ENCODE data around the gene DGCR2. TPM values are rescaled to one million over a fixed set of nuclear protein-coding genes. Genes with fewer than 3 reads are reported as not detected.

DGCR2 gene
- total RNA-seq, 1 experiment from 2014 or later = 42.9 TPM

DNA sequence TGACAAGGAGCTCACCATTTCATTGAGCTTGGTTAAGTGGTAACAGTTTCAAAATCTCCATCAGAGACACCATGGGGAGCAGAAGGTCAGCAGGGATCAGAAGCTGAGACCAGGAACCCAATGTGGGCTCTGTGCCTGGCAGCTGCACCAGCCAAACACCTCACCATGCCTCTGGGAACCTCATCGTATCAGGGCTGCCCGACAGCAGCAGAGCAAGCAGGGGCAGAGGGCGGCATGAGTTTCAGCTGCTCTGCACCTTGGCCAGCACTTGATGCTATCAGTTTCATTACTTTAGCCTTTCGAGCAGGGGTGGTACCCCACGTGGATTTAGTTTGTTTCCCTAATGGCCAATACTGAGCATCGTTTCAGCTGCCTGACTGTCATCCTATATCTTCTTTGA, 77.8 kb downstream of the DGCR2 start:
- Histone ChIP-seq H3K9me3 (ENCODE audit: control insufficient read depth in 1 of 2, insufficient read depth in 1 of 2, low read depth in 1 of 2, low read length in 2 of 2) (no peaks in the 10 kb centered on the region), H4K20me1 (ENCODE audit: insufficient read depth) (no peaks in the 10 kb centered on the region), H2AFZ (ENCODE audit: low read depth, low read length, poor library complexity, severe bottlenecking) (no peak overlapping the region), H3K79me2 (ENCODE audit: insufficient read depth, low read length) (no peaks in the 10 kb centered on the region), H3K4me1 (ENCODE audit: control insufficient read depth in 1 of 2, insufficient read depth in 2 of 2, low read length in 2 of 2) (no peaks in the 10 kb centered on the region), H3K4me2 (ENCODE audit: low read length) (no peak overlapping the region), H3K9ac (ENCODE audit: low read length) (no peak overlapping the region), H3K4me3 (replicated peaks in 1 of 2; ENCODE audit: low read depth in 1 of 2, low read length in 2 of 2) (no peak overlapping the region), H3K9me2 (ENCODE audit: insufficient read depth) (no peaks in the 10 kb centered on the region), H3K27ac (ENCODE audit: low read depth, low read length) (no peak overlapping the region), H3K36me3 (ENCODE audit: control insufficient read depth in 1 of 2, insufficient read depth in 2 of 2, low read length in 2 of 2) (peaks cover 14 to 29% of the 10 kb centered on the region in 2 experiments), H3K27me3 (ENCODE audit: insufficient read depth, low read length) (no peaks in the 10 kb centered on the region)
- no peak for DNase-seq (ENCODE audit: low read depth, low spot score)
- no TSS peak for BruUV-seq (replicated peaks)
- ChIA-PET CTCF (no interaction called here), POLR2A (no interaction called here), RAD21 (ENCODE audit: low non-redundant PET in 1 of 2, low total read pairs in 2 of 2, uncharacterized antibody in 2 of 2, unreplicated experiment in 2 of 2) (no interaction called here)
- ATAC-seq = no peak
- TF ChIP-seq SRF (IDR thresholded peaks at IDR 0.05; ENCODE audit: low read depth) (no peak), POLR2A (IDR thresholded peaks at IDR 0.05; ENCODE audit: borderline replicate concordance, extremely low read depth, insufficient read depth, insufficient read length) (no peak), EZH2 (IDR thresholded peaks at IDR 0.05) (no peak), EGR1 (IDR thresholded peaks at IDR 0.05; ENCODE audit: low read depth) (no peak), FOSL1 (IDR thresholded peaks at IDR 0.05; ENCODE audit: low read depth) (no peak), CEBPB (IDR thresholded peaks at IDR 0.05; ENCODE audit: low read depth) (no peak), EZH2phosphoT487 (IDR thresholded peaks at IDR 0.05; ENCODE audit: borderline replicate concordance) (no peak), TCF7L2 (IDR thresholded peaks at IDR 0.05; ENCODE audit: borderline replicate concordance, extremely low read depth, insufficient read depth, insufficient read length) (no peak), ZFX (IDR thresholded peaks at IDR 0.05) (no peak), POLR2AphosphoS5 (IDR thresholded peaks at IDR 0.05; ENCODE audit: low read depth, low read length) (no peak), ELF1 (IDR thresholded peaks at IDR 0.05; ENCODE audit: borderline replicate concordance, low read depth) (no peak), CBX3 (IDR thresholded peaks at IDR 0.05; ENCODE audit: low read depth) (no peak), CTCF (IDR thresholded peaks at IDR 0.05 in 2 of 3, conservative IDR thresholded peaks at IDR 0.05 in 1 of 3; ENCODE audit: borderline replicate concordance in 1 of 3, insufficient read depth in 1 of 3, low read depth in 2 of 3, low read length in 2 of 3) (no peak), YY1 (IDR thresholded peaks at IDR 0.05; ENCODE audit: extremely low read depth, insufficient replicate concordance, low read depth, low read length) (no peak), SP1 (IDR thresholded peaks at IDR 0.05; ENCODE audit: low read depth) (no peak)
- TF ChIP-seq, protein P1, sequence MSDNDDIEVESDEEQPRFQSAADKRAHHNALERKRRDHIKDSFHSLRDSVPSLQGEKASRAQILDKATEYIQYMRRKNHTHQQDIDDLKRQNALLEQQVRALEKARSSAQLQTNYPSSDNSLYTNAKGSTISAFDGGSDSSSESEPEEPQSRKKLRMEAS (IDR thresholded peaks at IDR 0.05) = no peak
- TF ChIP-seq, protein P2, sequence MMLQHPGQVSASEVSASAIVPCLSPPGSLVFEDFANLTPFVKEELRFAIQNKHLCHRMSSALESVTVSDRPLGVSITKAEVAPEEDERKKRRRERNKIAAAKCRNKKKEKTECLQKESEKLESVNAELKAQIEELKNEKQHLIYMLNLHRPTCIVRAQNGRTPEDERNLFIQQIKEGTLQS (IDR thresholded peaks at IDR 0.05) = no peak
- TF ChIP-seq, protein P3, sequence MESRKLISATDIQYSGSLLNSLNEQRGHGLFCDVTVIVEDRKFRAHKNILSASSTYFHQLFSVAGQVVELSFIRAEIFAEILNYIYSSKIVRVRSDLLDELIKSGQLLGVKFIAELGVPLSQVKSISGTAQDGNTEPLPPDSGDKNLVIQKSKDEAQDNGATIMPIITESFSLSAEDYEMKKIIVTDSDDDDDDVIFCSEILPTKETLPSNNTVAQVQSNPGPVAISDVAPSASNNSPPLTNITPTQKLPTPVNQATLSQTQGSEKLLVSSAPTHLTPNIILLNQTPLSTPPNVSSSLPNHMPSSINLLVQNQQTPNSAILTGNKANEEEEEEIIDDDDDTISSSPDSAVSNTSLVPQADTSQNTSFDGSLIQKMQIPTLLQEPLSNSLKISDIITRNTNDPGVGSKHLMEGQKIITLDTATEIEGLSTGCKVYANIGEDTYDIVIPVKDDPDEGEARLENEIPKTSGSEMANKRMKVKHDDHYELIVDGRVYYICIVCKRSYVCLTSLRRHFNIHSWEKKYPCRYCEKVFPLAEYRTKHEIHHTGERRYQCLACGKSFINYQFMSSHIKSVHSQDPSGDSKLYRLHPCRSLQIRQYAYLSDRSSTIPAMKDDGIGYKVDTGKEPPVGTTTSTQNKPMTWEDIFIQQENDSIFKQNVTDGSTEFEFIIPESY (IDR thresholded peaks at IDR 0.05; ENCODE audit: extremely low read depth, insufficient replicate concordance, low read length) = no peak
- intact Hi-C loops (cut with micrococcal nuclease) = no loop called here
